ENCODE measurements around the gene KCNG2. TPM values are rescaled to one million over a fixed set of nuclear protein-coding genes. Genes with fewer than 3 reads are reported as not detected.

Gene KCNG2
- total RNA-seq, 1 donor from 2014 or later = 0.51 TPM

GRCh38 chr18:79889569-79889968, 91.8 kb downstream of the KCNG2 start:
- DNase-seq = no peak

GRCh38 chr18:79890674-79891073, 92.9 kb downstream of the KCNG2 start:
- no peak for DNase-seq

GRCh38 chr18:79896738-79897137, 99.0 kb downstream of the KCNG2 start:
- no peak for DNase-seq

GRCh38 chr18:79897940-79898625, 100.3 kb downstream of the KCNG2 start:
- DNase-seq = no peak

GRCh38 chr18:79898952-79899608, 101.3 kb downstream of the KCNG2 start:
- no peak for DNase-seq

- no peak for DNase-seq
These were observed 102.1 kb downstream of the KCNG2 start for GRCh38 chr18:79899609-79900445.

GRCh38 chr18:79900610-79901570, 103.2 kb downstream of the KCNG2 start:
- DNase-seq = no peak

- DNase-seq = no peak
These were observed 103.9 kb downstream of the KCNG2 start for GRCh38 chr18:79901665-79902064.

- DNase-seq = no peak
These were observed 104.3 kb downstream of the KCNG2 start for GRCh38 chr18:79902075-79902474.

- no peak for DNase-seq
These were observed 104.9 kb downstream of the KCNG2 start for GRCh38 chr18:79902640-79903039.

- no peak for DNase-seq
These were observed 105.4 kb downstream of the KCNG2 start for GRCh38 chr18:79903071-79903635.

- DNase-seq = no peak
These were observed 106.1 kb downstream of the KCNG2 start for GRCh38 chr18:79903787-79904356.

- no peak for DNase-seq
These were observed 106.8 kb downstream of the KCNG2 start for GRCh38 chr18:79904357-79905147.

- DNase-seq = no peak
These were observed 107.7 kb downstream of the KCNG2 start for GRCh38 chr18:79905389-79905911.

GRCh38 chr18:79905993-79906392, 108.3 kb downstream of the KCNG2 start:
- DNase-seq = no peak

- DNase-seq = no peak
These were observed 109.0 kb downstream of the KCNG2 start for GRCh38 chr18:79906706-79907105.

- DNase-seq = no peak
These were observed 113.0 kb downstream of the KCNG2 start for GRCh38 chr18:79910563-79911343.

- DNase-seq = no peak
These were observed 113.9 kb downstream of the KCNG2 start for GRCh38 chr18:79911344-79912270.
